Prostate gland (tissue), 2 donors: Measurements from ENCODE around the gene SNX25. TPM values are rescaled to one million over a fixed set of nuclear protein-coding genes. Genes with fewer than 3 reads are reported as not detected.
"Not testable (repeated sequence)": the region's sequence is repeated elsewhere in the genome, so short reads cannot be mapped to it uniquely, and the experiment has no call there.

Experiments
- DNase-seq: peaks from one replicate; pipeline ENCODE4 v3.0.0-alpha.2; 2019; ENCODE audit warnings: low spot score
- H3K27ac ChIP-seq, 2 donors: fragments of 200-600 bp; sonication (generic); 2 replicates each; pipeline ENCODE4 v1.5.1; 2017 to 2019
- H3K27me3 ChIP-seq: fragments of 200-600 bp; sonication (generic); replicated peaks from 2 replicates; pipeline ENCODE4 v1.5.1; 2019; ENCODE audit not compliant: insufficient read depth
- H3K36me3 ChIP-seq, 2 donors: fragments of 200-600 bp; sonication (generic); 1 replicate in 1 of 2; 2 replicates in 1 of 2; pipeline versions ENCODE4 v1.5.1 to v1.8.1; 2017 to 2019
- H3K4me1 ChIP-seq: fragments of 200-600 bp; sonication (generic); replicated peaks from 2 replicates; pipeline ENCODE4 v1.5.1; 2019
- H3K4me3 ChIP-seq, 2 donors: fragments of 200-600 bp; sonication (generic); 2 replicates each; pipeline ENCODE4 v1.5.1; 2017 to 2019
- H3K9me3 ChIP-seq: fragments of 200-600 bp; sonication (generic); 2 replicates; pipeline ENCODE4 v1.5.1; 2017
- CTCF ChIP-seq, 4 experiments: fragments of 200-600 bp in 2 of 4; fragments of 450-650 bp in 2 of 4; sonication (generic) in 2 of 4; IDR thresholded peaks; 1 replicate in 3 of 4; 2 replicates in 1 of 4; pipeline ENCODE4 v1.5.1; 2016 to 2019; ENCODE audit warnings: antibody characterized with exemption in 4 of 4, mild to moderate bottlenecking in 2 of 4, moderate library complexity in 2 of 4
- POLR2A ChIP-seq: fragments of 450-650 bp; IDR thresholded peaks from one replicate; pipeline ENCODE4 v1.6.1; 2016; ENCODE audit warnings: antibody characterized with exemption, mild to moderate bottlenecking
- POLR2AphosphoS5 ChIP-seq: sonication (generic); formaldehyde crosslinking; IDR thresholded peaks from one replicate; pipeline ENCODE4 v1.6.1; 2017; ENCODE audit warnings: antibody characterized with exemption
- WGBS: methylation state at CpG from one replicate; pipeline ENCODE4 v1.1.5; 2018; 5-methylcytosine and 5-hydroxymethylcytosine counted together
- intact Hi-C: fragments of 100-400 bp; cut with DNase I; formaldehyde crosslinking; loops from one replicate; pipeline ENCODE4 v1.14.2; 2022
- total RNA-seq, 2 donors: library from RNA; depleted of rRNA; stranded (reverse); fragments of >200 nt; gene quantifications; one replicate each; pipeline ENCODE4 v1.1.0, GENCODE V29; 2016

SNX25 gene
- total RNA-seq, 2 donors from 2014 or later = 26.4 to 49.5 TPM

DNA sequence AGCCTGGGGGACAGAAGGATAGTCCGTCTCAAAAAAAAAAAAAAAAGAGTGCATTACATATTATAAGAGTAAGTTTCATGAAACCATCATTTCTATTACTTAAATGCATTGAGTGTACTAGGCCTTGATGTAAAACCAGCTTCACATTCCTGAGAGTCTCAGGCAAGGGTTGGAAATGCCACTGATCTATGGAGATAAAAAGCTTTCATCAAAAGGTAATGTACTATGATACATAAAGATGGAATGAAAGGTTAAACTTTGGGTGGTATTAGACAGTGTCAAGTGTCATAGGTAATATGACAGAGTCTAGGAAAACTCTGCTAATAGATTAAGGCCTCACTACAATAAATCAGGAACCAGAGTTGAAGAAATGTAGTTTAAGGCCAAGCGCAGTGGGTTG lies 13.0 kb upstream of the SNX25 start:
- intact Hi-C loops = no loop called here
- H3K27ac ChIP-seq = peak overlapping the region in 1 of 2 donors; percentile 11
- WGBS = 92% methylated on average over 2 of the region's 2 CpGs
- no peaks in the 10 kb centered on the region for H3K9me3 ChIP-seq
- TF ChIP-seq POLR2AphosphoS5 = no peak
- TF ChIP-seq POLR2A = no peak
- TF ChIP-seq CTCF (IDR thresholded peaks at IDR 0.05) = no peak
- no peak for DNase-seq
- no peak overlapping the region for H3K4me3 ChIP-seq
- H3K27me3 ChIP-seq = no peaks in the 10 kb centered on the region
- H3K36me3 ChIP-seq = no peaks in the 10 kb centered on the region
- H3K4me1 ChIP-seq = no peaks in the 10 kb centered on the region

GRCh38 chr4:185198189-185198588 lies 11.2 kb upstream of the SNX25 start:
- H3K27ac ChIP-seq, H3K4me1 ChIP-seq, H3K9me3 ChIP-seq, H3K4me3 ChIP-seq, H3K36me3 ChIP-seq, intact Hi-C loops, DNase-seq, H3K27me3 ChIP-seq: not testable (repeated sequence)
- WGBS = 92% methylated on average over 4 of the region's 4 CpGs

DNA sequence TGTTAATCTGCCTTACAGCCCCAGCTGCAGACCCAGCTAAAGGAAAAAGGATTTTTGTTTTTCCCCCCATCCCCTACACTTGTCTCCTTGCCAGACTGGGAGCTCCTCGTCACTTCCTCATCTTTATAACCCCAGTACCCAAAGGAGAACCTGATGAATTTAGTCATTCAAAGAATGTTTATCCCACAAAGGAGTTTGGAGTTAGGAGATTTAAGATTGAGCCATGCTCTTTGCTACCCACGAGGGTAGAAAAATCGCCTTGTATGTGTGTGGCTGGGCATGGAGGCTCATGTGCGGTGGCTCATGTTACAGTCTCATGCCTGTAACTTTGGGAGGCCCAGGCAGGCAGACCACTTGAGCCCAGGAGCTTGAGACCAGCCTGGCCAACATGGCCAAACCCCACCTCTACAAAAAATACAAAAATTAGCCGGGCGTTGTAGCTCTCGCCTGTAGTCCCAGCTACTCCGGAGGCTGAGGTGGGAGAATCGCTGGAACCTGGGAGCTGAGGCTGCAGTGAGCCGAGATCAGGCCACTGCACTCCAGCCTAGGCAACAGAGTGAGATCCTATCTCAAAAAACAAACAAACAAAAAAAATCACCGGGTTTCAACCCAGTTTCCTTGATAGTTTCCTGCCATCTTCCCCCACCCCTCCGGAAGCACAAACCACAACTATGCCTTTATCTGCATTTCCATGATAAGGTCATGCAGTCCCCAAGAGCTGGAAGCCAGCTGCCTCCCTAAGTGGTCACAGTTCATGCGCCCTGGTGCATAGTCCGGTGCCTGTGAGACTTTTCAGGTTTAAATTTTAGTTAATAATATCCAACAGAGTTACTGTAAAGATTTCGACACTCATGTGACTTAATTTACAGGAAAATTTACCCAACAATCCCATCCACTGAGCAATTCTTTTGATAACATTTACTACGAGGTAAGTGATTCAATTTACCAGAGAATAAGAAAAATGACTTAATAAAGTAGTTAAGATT lies 7.1 kb upstream of the SNX25 start:
- H3K4me3 ChIP-seq = no peak overlapping the region
- intact Hi-C loops = loop anchor here (10.0 kb wide), 1 partner anchor 833 kb away; no protein-coding TSS in a partner anchor
- no peak for DNase-seq
- H3K36me3 ChIP-seq = no peaks in the 10 kb centered on the region
- TF ChIP-seq POLR2AphosphoS5 = no peak
- no peak for TF ChIP-seq CTCF (IDR thresholded peaks at IDR 0.05)
- no peak for TF ChIP-seq POLR2A
- peaks cover 3% of the 10 kb centered on the region for H3K4me1 ChIP-seq
- H3K9me3 ChIP-seq = no peaks in the 10 kb centered on the region
- H3K27me3 ChIP-seq = no peaks in the 10 kb centered on the region
- peak overlapping the region; percentile 94 to 98 for H3K27ac ChIP-seq
- WGBS = 51% methylated on average over 16 of the region's 16 CpGs

GRCh38 chr4:185202984-185203485 lies 6.4 kb upstream of the SNX25 start:
- no peak for TF ChIP-seq POLR2AphosphoS5
- TF ChIP-seq POLR2A = no peak
- no peak for TF ChIP-seq CTCF (IDR thresholded peaks at IDR 0.05)
- H3K36me3 ChIP-seq = no peaks in the 10 kb centered on the region
- no peaks in the 10 kb centered on the region for H3K27me3 ChIP-seq
- intact Hi-C loops = loop anchor here (10.0 kb wide), 1 partner anchor 832 kb away; no protein-coding TSS in a partner anchor
- WGBS = 66% methylated on average over 8 of the region's 8 CpGs
- no peak for DNase-seq
- H3K9me3 ChIP-seq = no peaks in the 10 kb centered on the region
- H3K27ac ChIP-seq = peak overlapping the region; percentile 94 to 98
- H3K4me3 ChIP-seq = peak overlapping the region; percentile 60 to 93
- H3K4me1 ChIP-seq = peaks cover 3% of the 10 kb centered on the region

- H3K36me3 ChIP-seq = no peaks in the 10 kb centered on the region
- TF ChIP-seq POLR2A = peak; percentile 71
- TF ChIP-seq POLR2AphosphoS5 = peak; percentile 58
- peak in 1 of 4 experiments; percentile 13 for TF ChIP-seq CTCF (IDR thresholded peaks at IDR 0.05)
- H3K9me3 ChIP-seq = no peaks in the 10 kb centered on the region
- under 1% methylated on average over 100 of the region's 103 CpGs for WGBS
- DNase-seq = peak; percentile 88
- peak within 1 kb of the TSS; percentile 60 to 93 for H3K4me3 ChIP-seq
- peaks cover 3% of the 10 kb centered on the region for H3K4me1 ChIP-seq
- H3K27me3 ChIP-seq = no peaks in the 10 kb centered on the region
- intact Hi-C loops = loop anchor here (10.0 kb wide), 1 partner anchor 831 kb away; no protein-coding TSS in a partner anchor
- peak within 1 kb of the TSS; percentile 94 to 98 for H3K27ac ChIP-seq
Measured at GRCh38 chr4:185203486-185204237, 5.7 kb upstream of the SNX25 start, which contains the start of gene CFAP97. CFAP97 (minus strand) TSS chr4:185204000; CDS start chr4:185191196, 12,804 bp downstream.
